Measurements from ENCODE around the gene SLC25A4. TPM values are rescaled to one million over a fixed set of nuclear protein-coding genes. Genes with fewer than 3 reads are reported as not detected.

SLC25A4 gene
- 10 to 100 TPM; 37.6 to 57.3 TPM for total RNA-seq
- 10 to 100 TPM; 11.3 to 18.5 (median 14.5) TPM for polyA plus RNA-seq (ENCODE audit: insufficient read length in 6 of 6)
- long read RNA-seq, donor 1, full-length matches to known transcripts: 28 of 51 reads
- long read RNA-seq, donor 1, partial matches to known transcripts: 23 of 51 reads
- long read RNA-seq, donor 1, other reads (novel, unspliced or antisense): 0 of 51 reads
- long read RNA-seq, donor 2, full-length matches to known transcripts: 15 of 38 reads
- long read RNA-seq, donor 2, partial matches to known transcripts: 23 of 38 reads
- long read RNA-seq, donor 2, other reads (novel, unspliced or antisense): 0 of 38 reads
- long read RNA-seq, donor 3, full-length matches to known transcripts: 18 of 30 reads
- long read RNA-seq, donor 3, partial matches to known transcripts: 12 of 30 reads
- long read RNA-seq, donor 3, other reads (novel, unspliced or antisense): 0 of 30 reads
- long read RNA-seq, donor 4, full-length matches to known transcripts: 189 of 229 reads
- long read RNA-seq, donor 4, partial matches to known transcripts: 36 of 229 reads
- long read RNA-seq, donor 4, other reads (novel, unspliced or antisense): 4 of 229 reads
- long read RNA-seq, donor 5, full-length matches to known transcripts: 21 of 35 reads
- long read RNA-seq, donor 5, partial matches to known transcripts: 14 of 35 reads
- long read RNA-seq, donor 5, other reads (novel, unspliced or antisense): 0 of 35 reads
- long read RNA-seq, donor 6, full-length matches to known transcripts: 30 of 74 reads
- long read RNA-seq, donor 6, partial matches to known transcripts: 44 of 74 reads
- long read RNA-seq, donor 6, other reads (novel, unspliced or antisense): 0 of 74 reads
- long read RNA-seq, donor 7, full-length matches to known transcripts: 17 of 29 reads
- long read RNA-seq, donor 7, partial matches to known transcripts: 12 of 29 reads
- long read RNA-seq, donor 7, other reads (novel, unspliced or antisense): 0 of 29 reads
- long read RNA-seq, donor 8, full-length matches to known transcripts: 24 of 42 reads
- long read RNA-seq, donor 8, partial matches to known transcripts: 18 of 42 reads
- long read RNA-seq, donor 8, other reads (novel, unspliced or antisense): 0 of 42 reads
- long read RNA-seq, donor 9: 0 reads
- long read RNA-seq, donor 10, full-length matches to known transcripts: 182 of 190 reads
- long read RNA-seq, donor 10, partial matches to known transcripts: 3 of 190 reads
- long read RNA-seq, donor 10, other reads (novel, unspliced or antisense): 5 of 190 reads
- long read RNA-seq, donor 11, full-length matches to known transcripts: 173 of 350 reads
- long read RNA-seq, donor 11, partial matches to known transcripts: 177 of 350 reads
- long read RNA-seq, donor 11, other reads (novel, unspliced or antisense): 0 of 350 reads
- long read RNA-seq, donor 12, full-length matches to known transcripts: 13 of 30 reads
- long read RNA-seq, donor 12, partial matches to known transcripts: 17 of 30 reads
- long read RNA-seq, donor 12, other reads (novel, unspliced or antisense): 0 of 30 reads

- peaks cover 0 to 42% of the 10 kb centered on the region in 2 donors for H3K27me3 ChIP-seq
- peak within 1 kb of the TSS; percentile 57 to 79 for H3K27ac ChIP-seq
- no peaks in the 10 kb centered on the region for H3K9me3 ChIP-seq
- peaks cover 5 to 27% of the 10 kb centered on the region in 2 donors for H3K4me1 ChIP-seq
- intact Hi-C loops (cut with DNase I): no loop called here
- DNase-seq (peak; percentile 68 to 90 (median 84)), ATAC-seq (peak; percentile 96)
- TF ChIP-seq CTCF (IDR thresholded peaks at IDR 0.05): peak; percentile 32 to 51
- peak within 1 kb of the TSS; percentile 57 to 66 for H3K4me3 ChIP-seq
- H3K36me3 ChIP-seq: no peaks in the 10 kb centered on the region
Measured at GRCh38 chr4:185142912-185143600, at the start of gene SLC25A4. Gene SLC25A4 (plus strand): TSS chr4:185143266. CDS start chr4:185143373, 107 bp downstream.

- no peak for ATAC-seq
- TF ChIP-seq CTCF (IDR thresholded peaks at IDR 0.05): no peak
- H3K4me3 ChIP-seq: no peak overlapping the region
- no peaks in the 10 kb centered on the region for H3K36me3 ChIP-seq
- DNase-seq: no peak
- no peak overlapping the region for H3K27ac ChIP-seq
- intact Hi-C loops (cut with DNase I): no loop called here
- no peaks in the 10 kb centered on the region for H3K27me3 ChIP-seq
- no peaks in the 10 kb centered on the region for H3K4me1 ChIP-seq
- H3K9me3 ChIP-seq: no peaks in the 10 kb centered on the region
Measured at GRCh38 chr4:185093603-185094002, 49.5 kb upstream of the SLC25A4 start.

- Histone ChIP-seq H3K36me3 (no peaks in the 10 kb centered on the region), H3K4me1 (no peaks in the 10 kb centered on the region), H3K4me3 (no peak overlapping the region), H3K27ac (no peak overlapping the region), H3K27me3 (peaks cover 0 to 12% of the 10 kb centered on the region in 2 donors), H3K9me3 (no peaks in the 10 kb centered on the region)
- DNase-seq (peak in 1 of 4 donors; percentile 58), ATAC-seq (peak; percentile 63)
- intact Hi-C loops (cut with DNase I): no loop called here
- TF ChIP-seq CTCF (IDR thresholded peaks at IDR 0.05): peak; percentile 41 to 58
Measured at GRCh38 chr4:185096032-185096653, 46.9 kb upstream of the SLC25A4 start.

GRCh38 chr4:185098474-185098873, 44.6 kb upstream of the SLC25A4 start:
- no peaks in the 10 kb centered on the region for H3K4me1 ChIP-seq
- peaks cover 2 to 17% of the 10 kb centered on the region in 2 donors for H3K27me3 ChIP-seq
- DNase-seq (no peak), ATAC-seq (no peak)
- intact Hi-C loops (cut with DNase I): no loop called here
- no peaks in the 10 kb centered on the region for H3K9me3 ChIP-seq
- TF ChIP-seq CTCF (IDR thresholded peaks at IDR 0.05): no peak
- no peaks in the 10 kb centered on the region for H3K36me3 ChIP-seq
- H3K27ac ChIP-seq: no peak overlapping the region
- no peak overlapping the region for H3K4me3 ChIP-seq
